CD4-positive, CD25-positive, alpha-beta regulatory T cell (primary cell): ENCODE results near the gene SPI1. TPM values are rescaled to one million over a fixed set of nuclear protein-coding genes. Genes with fewer than 3 reads are reported as not detected.

Experiments
- ATAC-seq, 2 donors: fragments of 150-1000 bp; cut with Tn5 transposase; one replicate each; pipeline ENCODE4 v1.10.0; 2021; ENCODE audit warnings: low read depth in 2 of 2, moderate number of reproducible peaks in 2 of 2, moderate library complexity in 1 of 2
- DNase-seq, 3 donors: peaks; one replicate each; pipeline versions ENCODE4 v3.0.0 to v3.0.0-alpha.2; 2012 to 2022; ENCODE audit warnings: mixed read lengths in 1 of 3
- H3K27ac ChIP-seq: one replicate; pipeline ENCODE4 v1.7.0; 2013; ENCODE audit warnings: mild to moderate bottlenecking, low read length; ENCODE audit not compliant: insufficient read depth, poor library complexity, severe bottlenecking
- H3K27me3 ChIP-seq: one replicate; pipeline ENCODE4 v1.7.0; 2013; ENCODE audit warnings: low read length; ENCODE audit not compliant: control insufficient read depth, insufficient read depth
- H3K36me3 ChIP-seq: one replicate; pipeline ENCODE4 v1.7.0; 2013; ENCODE audit warnings: mild to moderate bottlenecking, low read length, moderate library complexity; ENCODE audit not compliant: control insufficient read depth, insufficient read depth
- H3K4me1 ChIP-seq: 2 replicates; pipeline ENCODE4 v1.7.0; 2013; ENCODE audit warnings: mild to moderate bottlenecking, low read length; ENCODE audit not compliant: insufficient read depth, control insufficient read depth, poor library complexity, severe bottlenecking
- H3K4me3 ChIP-seq: one replicate; pipeline ENCODE4 v1.7.0; 2013; ENCODE audit warnings: low read depth, mild to moderate bottlenecking, low read length, moderate library complexity
- H3K9me3 ChIP-seq, 2 experiments: 1 replicate in 1 of 2; 2 replicates in 1 of 2; pipeline ENCODE4 v1.7.0; 2013; ENCODE audit warnings: low read length in 2 of 2, mild to moderate bottlenecking in 1 of 2, moderate library complexity in 1 of 2; ENCODE audit not compliant: control insufficient read depth in 2 of 2
- H3K27ac Mint-ChIP-seq, 3 donors: one replicate each; pipeline ENCODE4 v1.8.0; 2020 to 2022; ENCODE audit warnings: mild to moderate bottlenecking in 3 of 3, mixed read lengths in 3 of 3, moderate library complexity in 2 of 3
- H3K27me3 Mint-ChIP-seq: one replicate; pipeline ENCODE4 v1.8.0; 2022; ENCODE audit warnings: mild to moderate bottlenecking, mixed read lengths
- H3K36me3 Mint-ChIP-seq: one replicate; pipeline ENCODE4 v1.8.0; 2020; ENCODE audit warnings: mixed read lengths
- H3K4me1 Mint-ChIP-seq, 4 donors: one replicate each; pipeline ENCODE4 v1.8.0; 2020 to 2022; ENCODE audit warnings: mixed read lengths in 4 of 4, mild to moderate bottlenecking in 1 of 4
- H3K4me3 Mint-ChIP-seq, 4 donors: one replicate each; pipeline ENCODE4 v1.8.0; 2020 to 2022; ENCODE audit warnings: mild to moderate bottlenecking in 4 of 4, mixed read lengths in 4 of 4, moderate library complexity in 3 of 4
- H3K9me3 Mint-ChIP-seq, 7 donors: one replicate each; pipeline ENCODE4 v1.8.0; 2020 to 2022; ENCODE audit warnings: mixed read lengths in 7 of 7, mild to moderate bottlenecking in 3 of 7, moderate library complexity in 2 of 7
- polyA plus RNA-seq, 4 donors: library from polyadenylated mRNA; unstranded; fragments of 300-500 nt; fragmentation: Illumina TruSeq; gene quantifications; one replicate each; pipeline ENCODE4 v1.2.3, GENCODE V29; 2021
- total RNA-seq: library from RNA; stranded (reverse); gene quantifications from one replicate; pipeline ENCODE4 v1.2.3, GENCODE V29; 2022

SPI1 gene
- total and polyA plus RNA-seq, 5 donors from 2014 or later = 0.13 to 0.57 (median 0.41) TPM; not detected in 2

DNA sequence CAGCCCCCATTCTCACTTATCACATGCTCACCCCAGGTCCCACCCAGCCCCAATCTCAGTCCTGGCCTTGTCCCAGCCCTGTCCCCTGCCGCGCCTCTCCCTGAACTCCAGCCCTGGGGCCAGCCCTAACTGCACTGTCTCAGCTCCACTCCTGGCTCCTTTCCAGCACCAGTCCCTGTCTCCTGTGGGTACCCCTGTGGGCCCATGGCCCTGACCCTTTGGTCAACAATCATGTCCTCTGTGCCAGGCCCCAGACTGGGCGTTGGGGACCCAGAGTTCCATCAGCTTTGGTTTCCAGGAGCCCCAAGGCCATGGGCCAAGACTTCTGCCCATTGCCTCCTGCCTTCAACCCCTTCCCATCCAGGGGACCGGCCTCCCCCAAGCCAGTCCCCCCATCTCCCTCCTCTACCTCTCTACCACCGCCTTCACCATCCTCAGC is 757 bp downstream of the SPI1 start:
- H3K27me3 ChIP-seq = no peaks in the 10 kb centered on the region
- Mint-ChIP-seq H3K4me1 (peaks cover 0 to 11% (median 1%) of the 10 kb centered on the region in 4 donors), H3K27me3 (no peaks in the 10 kb centered on the region), H3K4me3 (no peak overlapping the region), H3K9me3 (no peaks in the 10 kb centered on the region), H3K27ac (peak overlapping the region in 1 of 3 donors; percentile 67), H3K36me3 (no peaks in the 10 kb centered on the region)
- H3K9me3 ChIP-seq = no peaks in the 10 kb centered on the region
- peaks cover 6% of the 10 kb centered on the region for H3K4me1 ChIP-seq
- no peak for DNase-seq
- H3K36me3 ChIP-seq = no peaks in the 10 kb centered on the region
- no peak overlapping the region for H3K27ac ChIP-seq
- no peak for ATAC-seq
- H3K4me3 ChIP-seq = no peak overlapping the region

DNA sequence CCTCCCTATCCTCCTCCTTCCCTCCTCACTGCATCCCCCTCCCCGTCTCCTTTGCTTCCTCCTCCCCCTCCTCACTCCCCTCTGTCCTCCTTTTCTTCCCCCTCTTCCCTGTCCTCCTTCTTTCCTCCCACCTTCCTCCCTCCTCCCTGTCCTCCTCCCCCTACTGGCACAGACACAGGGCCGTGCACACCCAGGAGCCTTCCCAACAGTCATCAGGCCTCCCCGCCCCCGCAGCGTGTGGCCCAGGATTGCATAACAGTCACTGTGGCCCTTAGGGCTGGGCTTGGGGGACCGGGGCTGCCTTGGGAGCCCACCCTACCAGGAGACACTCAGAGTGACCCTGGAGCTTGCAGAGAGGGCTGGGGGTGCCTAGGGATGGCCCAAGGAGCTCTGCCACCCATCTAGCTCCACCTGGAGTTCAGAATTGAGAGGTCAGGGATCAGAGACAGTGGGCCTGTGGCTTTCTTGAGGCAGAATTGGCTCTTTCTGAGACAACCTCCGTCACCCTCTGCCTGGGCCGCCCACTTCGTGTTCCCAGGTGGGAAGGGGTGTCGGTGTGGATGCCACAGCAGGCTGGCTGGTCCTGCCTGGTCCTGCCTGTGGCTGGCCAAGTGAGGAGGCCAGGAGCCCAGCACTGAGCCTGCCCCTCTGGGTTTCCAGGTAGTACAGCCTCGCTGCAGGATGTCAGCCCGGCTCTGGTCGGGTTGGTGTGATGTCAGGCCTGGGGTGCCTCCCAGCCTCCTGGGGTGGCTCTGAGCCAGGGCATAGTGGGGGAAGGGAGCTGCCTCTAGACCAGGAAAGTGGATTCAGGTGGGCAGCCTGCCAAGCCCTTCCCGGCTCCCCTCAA is 1.6 kb downstream of the SPI1 start:
- H3K9me3 ChIP-seq = no peaks in the 10 kb centered on the region
- peak overlapping the region in 1 of 3 donors; percentile 32 for H3K27ac Mint-ChIP-seq
- no peak overlapping the region for H3K27ac ChIP-seq
- no peaks in the 10 kb centered on the region for H3K9me3 Mint-ChIP-seq
- ATAC-seq (no peak), DNase-seq (no peak)
- H3K4me3 Mint-ChIP-seq = no peak overlapping the region
- H3K36me3 Mint-ChIP-seq = no peaks in the 10 kb centered on the region
- no peaks in the 10 kb centered on the region for H3K36me3 ChIP-seq
- peaks cover 0 to 8% (median 0%) of the 10 kb centered on the region in 4 donors for H3K4me1 Mint-ChIP-seq
- H3K27me3 ChIP-seq = no peaks in the 10 kb centered on the region
- no peak overlapping the region for H3K4me3 ChIP-seq
- H3K27me3 Mint-ChIP-seq = no peaks in the 10 kb centered on the region
- peaks cover 6% of the 10 kb centered on the region for H3K4me1 ChIP-seq

DNA sequence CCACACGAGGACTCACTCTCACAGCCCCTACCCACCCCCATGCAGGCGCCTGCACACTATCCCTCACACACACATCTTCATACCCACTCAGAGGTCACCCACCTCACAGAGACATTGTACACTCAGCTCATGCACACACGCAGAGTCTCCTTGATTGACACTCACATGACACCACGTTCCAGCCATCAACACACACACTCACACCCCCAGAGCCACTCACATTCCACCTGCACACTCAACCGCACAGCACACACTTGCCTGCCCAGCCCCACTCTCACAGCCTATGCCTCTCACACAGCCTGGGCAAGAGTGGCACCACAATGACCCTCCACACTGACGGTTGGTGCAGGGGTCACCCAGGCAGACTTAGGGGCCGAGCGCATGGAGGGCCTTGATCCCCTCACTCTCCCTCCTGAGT is 2.2 kb downstream of the SPI1 start:
- no peaks in the 10 kb centered on the region for H3K27me3 ChIP-seq
- H3K4me3 Mint-ChIP-seq = no peak overlapping the region
- H3K27me3 Mint-ChIP-seq = no peaks in the 10 kb centered on the region

DNA sequence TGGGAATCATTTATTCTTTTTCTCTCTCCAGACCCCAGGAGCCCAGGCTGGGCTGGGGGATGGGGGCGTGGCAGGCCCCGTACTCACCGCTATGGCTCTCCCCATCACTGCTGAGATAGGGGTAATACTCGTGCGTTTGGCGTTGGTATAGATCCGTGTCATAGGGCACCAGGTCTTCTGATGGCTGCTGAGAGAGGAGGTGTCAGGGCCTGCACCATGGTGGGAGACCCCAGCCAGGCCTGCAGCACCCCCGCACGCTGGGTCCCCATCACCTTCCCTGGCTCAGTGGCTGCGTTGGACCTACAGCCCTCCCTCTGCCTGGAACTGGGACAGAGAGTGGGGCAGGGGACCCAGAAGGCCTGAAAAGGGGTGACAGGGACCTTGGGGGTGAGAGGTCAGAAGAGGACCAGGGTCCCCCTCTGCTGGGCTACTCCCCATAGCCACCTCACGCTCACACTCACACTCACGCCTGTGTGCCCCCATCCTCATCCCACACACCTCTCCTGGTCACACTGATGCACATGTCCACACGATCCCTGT is 2.7 kb downstream of the SPI1 start:
- Mint-ChIP-seq H3K36me3 (no peaks in the 10 kb centered on the region), H3K27me3 (peaks cover 4% of the 10 kb centered on the region), H3K4me1 (peaks cover 0 to 8% (median 0%) of the 10 kb centered on the region in 4 donors), H3K9me3 (no peaks in the 10 kb centered on the region), H3K4me3 (no peak overlapping the region), H3K27ac (peak overlapping the region in 1 of 3 donors; percentile 31)
- no peaks in the 10 kb centered on the region for H3K9me3 ChIP-seq
- peaks cover 6% of the 10 kb centered on the region for H3K4me1 ChIP-seq
- no peak overlapping the region for H3K27ac ChIP-seq
- DNase-seq (no peak), ATAC-seq (no peak)
- H3K27me3 ChIP-seq = no peaks in the 10 kb centered on the region
- H3K36me3 ChIP-seq = no peaks in the 10 kb centered on the region
- H3K4me3 ChIP-seq = no peak overlapping the region

More for the DNA sequence above, 2.2 kb downstream of the SPI1 start:
- peak overlapping the region in 1 of 3 donors; percentile 31 for H3K27ac Mint-ChIP-seq
- Histone ChIP-seq H3K27ac (no peak overlapping the region), H3K36me3 (no peaks in the 10 kb centered on the region), H3K4me3 (no peak overlapping the region), H3K9me3 (no peaks in the 10 kb centered on the region), H3K4me1 (peaks cover 6% of the 10 kb centered on the region)
- H3K36me3 Mint-ChIP-seq = no peaks in the 10 kb centered on the region
- no peak for DNase-seq
- no peaks in the 10 kb centered on the region for H3K9me3 Mint-ChIP-seq
- ATAC-seq = no peak
- H3K4me1 Mint-ChIP-seq = peaks cover 0 to 8% (median 0%) of the 10 kb centered on the region in 4 donors

DNA sequence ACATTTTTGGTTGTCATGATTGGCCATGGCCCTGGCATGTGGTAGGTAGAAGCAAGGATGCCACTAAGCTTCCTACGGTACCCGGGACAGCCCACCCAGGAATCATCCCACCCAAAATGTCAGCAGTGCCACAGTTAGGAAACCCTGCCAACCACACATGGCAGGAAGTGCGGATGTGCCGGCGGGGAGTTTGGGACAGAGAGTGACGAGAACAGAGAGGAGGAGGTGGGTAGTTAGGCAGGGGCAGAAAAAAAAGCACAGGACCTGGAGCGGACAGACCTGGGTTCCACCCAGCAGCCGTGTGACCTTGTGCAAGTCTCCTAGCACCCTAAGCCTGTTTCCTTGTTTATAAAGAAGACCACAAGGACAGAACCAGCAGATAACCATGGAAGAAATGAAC is 3.3 kb downstream of the SPI1 start:
- no peak overlapping the region for H3K27ac ChIP-seq
- ATAC-seq = no peak
- H3K4me3 ChIP-seq = no peak overlapping the region
- Mint-ChIP-seq H3K27me3 (peaks cover 4% of the 10 kb centered on the region), H3K36me3 (no peaks in the 10 kb centered on the region), H3K9me3 (no peaks in the 10 kb centered on the region), H3K4me1 (peaks cover 0 to 8% (median 0%) of the 10 kb centered on the region in 4 donors), H3K4me3 (no peak overlapping the region), H3K27ac (peak overlapping the region in 2 of 3 donors; percentile 42 to 63)
- H3K36me3 ChIP-seq = no peaks in the 10 kb centered on the region
- no peaks in the 10 kb centered on the region for H3K27me3 ChIP-seq
- DNase-seq = no peak
- H3K9me3 ChIP-seq = no peaks in the 10 kb centered on the region
- peaks cover 6% of the 10 kb centered on the region for H3K4me1 ChIP-seq

DNA sequence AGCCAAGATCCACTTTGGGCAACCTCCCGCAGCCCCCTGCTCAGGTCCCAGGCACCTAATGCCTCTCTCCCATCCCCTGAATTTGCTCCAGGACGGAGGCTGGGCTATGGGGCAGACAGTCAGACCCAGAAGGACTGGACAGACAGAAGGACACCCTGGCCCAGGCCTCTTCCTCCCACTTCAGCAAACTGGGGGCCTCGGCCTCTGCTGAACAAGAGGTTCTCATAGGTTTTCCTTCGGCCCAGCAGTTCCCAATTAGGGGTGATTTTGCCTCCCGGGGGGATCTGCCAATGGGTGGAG is 3.7 kb downstream of the SPI1 start:
- H3K4me1 Mint-ChIP-seq = peaks cover 0 to 10% (median 0%) of the 10 kb centered on the region in 4 donors
- peaks cover 6% of the 10 kb centered on the region for H3K4me1 ChIP-seq
- H3K4me3 Mint-ChIP-seq = no peak overlapping the region
- H3K27me3 Mint-ChIP-seq = peaks cover 4% of the 10 kb centered on the region
- no peak overlapping the region for H3K27ac ChIP-seq
- no peak overlapping the region for H3K4me3 ChIP-seq
- DNase-seq (no peak), ATAC-seq (no peak)
- H3K27me3 ChIP-seq = no peaks in the 10 kb centered on the region
- no peaks in the 10 kb centered on the region for H3K36me3 ChIP-seq
- no peaks in the 10 kb centered on the region for H3K9me3 ChIP-seq
- H3K27ac Mint-ChIP-seq = peak overlapping the region in 1 of 3 donors; percentile 42
- H3K9me3 Mint-ChIP-seq = no peaks in the 10 kb centered on the region
- H3K36me3 Mint-ChIP-seq = no peaks in the 10 kb centered on the region

DNA sequence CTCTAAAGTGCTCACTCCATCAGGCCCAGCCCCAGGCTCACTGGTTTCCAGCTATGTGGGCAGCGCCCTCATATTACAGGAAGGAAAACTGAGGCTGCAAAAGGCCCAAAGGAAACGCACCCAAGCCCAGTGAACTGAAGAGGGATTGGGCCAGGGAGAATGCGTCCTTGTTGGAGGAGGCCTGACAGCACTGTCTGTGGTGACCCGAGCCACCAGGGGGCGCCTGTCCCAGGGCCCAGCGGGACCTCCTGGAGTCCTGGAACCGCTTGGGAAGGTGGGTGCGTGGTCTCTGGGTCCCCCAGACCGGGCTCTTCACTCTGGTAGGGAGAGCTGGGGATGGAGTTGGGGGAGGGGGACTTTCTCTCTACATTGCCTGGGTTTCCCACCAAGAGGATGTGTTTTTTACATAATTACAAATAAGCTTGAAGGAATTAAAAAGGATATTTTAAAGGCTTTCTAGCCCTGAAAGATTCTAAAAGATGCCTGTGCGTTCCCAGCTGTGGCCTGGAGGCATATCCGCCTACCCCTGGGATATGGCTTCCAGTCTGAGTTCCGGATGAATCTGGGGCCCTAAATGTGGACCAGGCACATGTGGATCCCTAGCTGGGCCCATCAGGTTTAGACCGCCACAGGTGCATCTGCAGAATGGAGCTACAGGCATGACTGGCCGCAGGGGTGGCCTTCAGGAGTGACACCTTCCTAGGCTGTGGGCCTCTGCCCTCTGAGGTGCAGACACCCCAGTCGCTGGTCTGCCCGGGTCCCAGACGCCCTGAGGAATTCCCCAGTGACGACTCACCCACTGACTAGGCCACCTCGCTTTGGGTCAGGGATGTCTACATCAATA is 4.2 kb downstream of the SPI1 start:
- Mint-ChIP-seq H3K9me3 (no peaks in the 10 kb centered on the region), H3K4me1 (peaks cover 0 to 11% (median 0%) of the 10 kb centered on the region in 4 donors), H3K4me3 (no peak overlapping the region), H3K27me3 (peaks cover 8% of the 10 kb centered on the region), H3K36me3 (no peaks in the 10 kb centered on the region), H3K27ac (peak overlapping the region in 2 of 3 donors; percentile 20 to 55)
- Histone ChIP-seq H3K4me1 (peaks cover 6% of the 10 kb centered on the region), H3K27me3 (no peaks in the 10 kb centered on the region), H3K27ac (no peak overlapping the region), H3K9me3 (no peaks in the 10 kb centered on the region), H3K4me3 (no peak overlapping the region), H3K36me3 (no peaks in the 10 kb centered on the region)
- DNase-seq (peak; percentile 73 to 81 (median 79)), ATAC-seq (peak; percentile 72 to 84)
